ENCODE data around the gene KCTD13. TPM values are rescaled to one million over a fixed set of nuclear protein-coding genes. Genes with fewer than 3 reads are reported as not detected.
A peak's percentile ranks its signal among the peaks of the same experiment; 100 is the strongest.
"Not testable (repeated sequence)": the region's sequence is repeated elsewhere in the genome, so short reads cannot be mapped to it uniquely, and the experiment has no call there.

The KCTD13 gene
- total and polyA plus RNA-seq, 5 donors from 2014 or later, result 7.0 to 52.3 (median 11.5) TPM

- Histone ChIP-seq H3K27ac (ENCODE audit: insufficient read depth, low read length, poor library complexity, severe bottlenecking) (no peak overlapping the region), H3K36me3 (ENCODE audit: control insufficient read depth, insufficient read depth, low read length) (no peaks in the 10 kb centered on the region), H3K27me3 (ENCODE audit: control insufficient read depth, insufficient read depth, low read length) (no peaks in the 10 kb centered on the region), H3K9me3 (ENCODE audit: control insufficient read depth in 2 of 2, low read length in 2 of 2) (no peaks in the 10 kb centered on the region), H3K4me3 (ENCODE audit: low read depth, low read length) (no peak overlapping the region), H3K4me1 (ENCODE audit: control insufficient read depth, insufficient read depth, low read length, poor library complexity, severe bottlenecking) (peaks cover 10% of the 10 kb centered on the region)
- no peak for ATAC-seq (ENCODE audit: low read depth in 2 of 2)
- Mint-ChIP-seq H3K36me3 (no peaks in the 10 kb centered on the region), H3K27me3 (peaks cover 25% of the 10 kb centered on the region), H3K9me3 (peaks cover 0 to 2% (median 0%) of the 10 kb centered on the region in 7 donors), H3K4me1 (peaks cover 0 to 10% (median under 1%) of the 10 kb centered on the region in 4 donors), H3K27ac (no peak overlapping the region), H3K4me3 (peak overlapping the region in 1 of 4 donors; percentile 80)
- no peak for DNase-seq
Observed at GRCh38 chr16:29871822-29872546, 54.0 kb downstream of the KCTD13 start.

- not testable (repeated sequence) for H3K27ac Mint-ChIP-seq; H3K4me3 ChIP-seq (ENCODE audit: low read depth, low read length); H3K9me3 Mint-ChIP-seq; H3K27me3 ChIP-seq (ENCODE audit: control insufficient read depth, insufficient read depth, low read length); H3K4me3 Mint-ChIP-seq; H3K4me1 ChIP-seq (ENCODE audit: control insufficient read depth, insufficient read depth, low read length, poor library complexity, severe bottlenecking); H3K9me3 ChIP-seq (ENCODE audit: control insufficient read depth in 2 of 2, low read length in 2 of 2); ATAC-seq (ENCODE audit: low read depth in 2 of 2); H3K4me1 Mint-ChIP-seq; H3K36me3 ChIP-seq (ENCODE audit: control insufficient read depth, insufficient read depth, low read length); DNase-seq; H3K36me3 Mint-ChIP-seq; H3K27me3 Mint-ChIP-seq; H3K27ac ChIP-seq (ENCODE audit: insufficient read depth, low read length, poor library complexity, severe bottlenecking)
Observed at GRCh38 chr16:29869067-29869466, 57.0 kb downstream of the KCTD13 start.

- no peaks in the 10 kb centered on the region for H3K9me3 ChIP-seq (ENCODE audit: control insufficient read depth in 2 of 2, low read length in 2 of 2)
- DNase-seq (no peak), ATAC-seq (ENCODE audit: low read depth in 2 of 2) (no peak)
- no peak overlapping the region for H3K27ac ChIP-seq (ENCODE audit: insufficient read depth, low read length, poor library complexity, severe bottlenecking)
- no peak overlapping the region for H3K4me3 ChIP-seq (ENCODE audit: low read depth, low read length)
- no peaks in the 10 kb centered on the region for H3K27me3 ChIP-seq (ENCODE audit: control insufficient read depth, insufficient read depth, low read length)
- Mint-ChIP-seq H3K4me3 (no peak overlapping the region), H3K27me3 (peaks cover 7% of the 10 kb centered on the region), H3K27ac (no peak overlapping the region), H3K36me3 (no peaks in the 10 kb centered on the region), H3K9me3 (no peaks in the 10 kb centered on the region), H3K4me1 (peaks cover 0 to 3% (median 2%) of the 10 kb centered on the region in 4 donors)
- H3K4me1 ChIP-seq (ENCODE audit: control insufficient read depth, insufficient read depth, low read length, poor library complexity, severe bottlenecking), result peaks cover 5% of the 10 kb centered on the region
- no peaks in the 10 kb centered on the region for H3K36me3 ChIP-seq (ENCODE audit: control insufficient read depth, insufficient read depth, low read length)
Observed at GRCh38 chr16:29868396-29869009, 57.5 kb downstream of the KCTD13 start.

GRCh38 chr16:29864205-29864604 lies 61.8 kb downstream of the KCTD13 start:
- Mint-ChIP-seq H3K9me3 (no peaks in the 10 kb centered on the region), H3K27me3 (peaks cover 9% of the 10 kb centered on the region), H3K4me3 (no peak overlapping the region), H3K36me3 (peaks cover 11% of the 10 kb centered on the region), H3K4me1 (peaks cover 0 to 36% (median 16%) of the 10 kb centered on the region in 4 donors), H3K27ac (no peak overlapping the region)
- no peaks in the 10 kb centered on the region for H3K9me3 ChIP-seq (ENCODE audit: control insufficient read depth in 2 of 2, low read length in 2 of 2)
- H3K4me1 ChIP-seq (ENCODE audit: control insufficient read depth, insufficient read depth, low read length, poor library complexity, severe bottlenecking), result peaks cover 27% of the 10 kb centered on the region
- no peak overlapping the region for H3K27ac ChIP-seq (ENCODE audit: insufficient read depth, low read length, poor library complexity, severe bottlenecking)
- peaks cover 15% of the 10 kb centered on the region for H3K36me3 ChIP-seq (ENCODE audit: control insufficient read depth, insufficient read depth, low read length)
- ATAC-seq (ENCODE audit: low read depth in 2 of 2), result no peak
- no peak for DNase-seq
- H3K27me3 ChIP-seq (ENCODE audit: control insufficient read depth, insufficient read depth, low read length), result no peaks in the 10 kb centered on the region
- no peak overlapping the region for H3K4me3 ChIP-seq (ENCODE audit: low read depth, low read length)

GRCh38 chr16:29863669-29863984 lies 62.4 kb downstream of the KCTD13 start:
- DNase-seq (no peak), ATAC-seq (ENCODE audit: low read depth in 2 of 2) (no peak)
- H3K27me3 ChIP-seq (ENCODE audit: control insufficient read depth, insufficient read depth, low read length), result no peaks in the 10 kb centered on the region
- H3K27ac ChIP-seq (ENCODE audit: insufficient read depth, low read length, poor library complexity, severe bottlenecking), result peak overlapping the region; percentile 82
- peaks cover 27% of the 10 kb centered on the region for H3K4me1 ChIP-seq (ENCODE audit: control insufficient read depth, insufficient read depth, low read length, poor library complexity, severe bottlenecking)
- Mint-ChIP-seq H3K4me1 (peaks cover 0 to 37% (median 16%) of the 10 kb centered on the region in 4 donors), H3K36me3 (peaks cover 15% of the 10 kb centered on the region), H3K27ac (peak overlapping the region; percentile 98 to 99 (median 98)), H3K27me3 (peaks cover 9% of the 10 kb centered on the region), H3K4me3 (peak overlapping the region; percentile 86 to 99 (median 97)), H3K9me3 (no peaks in the 10 kb centered on the region)
- no peaks in the 10 kb centered on the region for H3K9me3 ChIP-seq (ENCODE audit: control insufficient read depth in 2 of 2, low read length in 2 of 2)
- H3K4me3 ChIP-seq (ENCODE audit: low read depth, low read length), result peak overlapping the region; percentile 90
- H3K36me3 ChIP-seq (ENCODE audit: control insufficient read depth, insufficient read depth, low read length), result peaks cover 21% of the 10 kb centered on the region

DNA sequence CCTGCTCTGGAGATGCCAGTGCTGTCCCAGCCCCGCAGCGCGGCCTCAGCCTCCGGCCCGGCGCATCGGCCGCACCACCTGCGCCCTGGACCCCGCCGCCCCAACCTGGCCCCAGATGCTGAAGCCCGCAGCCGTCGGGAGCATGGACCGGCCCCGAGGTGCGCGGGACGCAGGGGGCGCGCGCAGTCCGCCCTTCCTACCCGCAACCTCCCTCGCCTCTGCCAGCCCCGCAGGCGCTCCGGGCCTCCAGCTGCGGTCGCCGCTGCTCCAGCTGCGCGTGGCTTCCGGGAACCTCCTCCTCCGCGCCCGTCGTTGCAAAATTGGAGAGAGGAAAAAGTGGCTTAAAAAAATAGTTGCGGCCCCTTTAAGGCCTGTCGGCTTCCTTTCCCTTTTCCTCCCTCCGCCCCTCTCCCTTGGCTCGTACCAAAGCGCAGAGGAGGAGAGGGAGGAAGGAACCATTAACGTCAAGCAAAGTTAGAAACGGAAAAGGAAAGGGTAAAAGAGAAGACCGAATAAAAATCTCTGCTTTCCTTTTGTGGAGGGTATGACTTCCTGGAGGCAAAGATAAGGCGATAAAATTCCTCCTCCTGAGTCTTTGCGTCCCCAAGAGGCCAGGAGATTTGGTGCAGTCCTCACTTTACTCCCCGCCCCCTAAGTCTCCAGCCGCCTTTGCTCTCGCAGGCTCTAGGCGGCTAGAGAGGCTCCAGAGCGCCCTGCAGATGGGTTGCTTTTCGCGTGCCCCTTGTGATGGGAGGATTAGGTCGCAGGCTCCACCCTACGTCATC lies 63.0 kb downstream of the KCTD13 start, which contains the start of gene CDIPT:
Gene CDIPT, minus strand, starts transcription at position 343 of the 785 bp plus-strand sequence. CDS start 369 bp downstream, outside the sequence.
- peak within 1 kb of the TSS; percentile 98 to 99 (median 98) for H3K27ac Mint-ChIP-seq

GRCh38 chr16:29862383-29862883 lies 63.6 kb downstream of the KCTD13 start:
- Histone ChIP-seq H3K27me3 (ENCODE audit: control insufficient read depth, insufficient read depth, low read length) (no peaks in the 10 kb centered on the region), H3K9me3 (ENCODE audit: control insufficient read depth in 2 of 2, low read length in 2 of 2) (no peaks in the 10 kb centered on the region), H3K27ac (ENCODE audit: insufficient read depth, low read length, poor library complexity, severe bottlenecking) (peak overlapping the region; percentile 82), H3K36me3 (ENCODE audit: control insufficient read depth, insufficient read depth, low read length) (peaks cover 25% of the 10 kb centered on the region), H3K4me3 (ENCODE audit: low read depth, low read length) (peak overlapping the region; percentile 72), H3K4me1 (ENCODE audit: control insufficient read depth, insufficient read depth, low read length, poor library complexity, severe bottlenecking) (peaks cover 27% of the 10 kb centered on the region)
- DNase-seq, result no peak
- Mint-ChIP-seq H3K27ac (peak overlapping the region; percentile 94 to 98 (median 95)), H3K9me3 (no peaks in the 10 kb centered on the region), H3K36me3 (peaks cover 18% of the 10 kb centered on the region), H3K27me3 (peaks cover 9% of the 10 kb centered on the region), H3K4me1 (peaks cover 5 to 39% (median 15%) of the 10 kb centered on the region in 4 donors), H3K4me3 (peak overlapping the region; percentile 86 to 99 (median 97))
- no peak for ATAC-seq (ENCODE audit: low read depth in 2 of 2)

More for the DNA sequence above, 63.0 kb downstream of the KCTD13 start, which contains the start of gene CDIPT:
- H3K4me1 ChIP-seq (ENCODE audit: control insufficient read depth, insufficient read depth, low read length, poor library complexity, severe bottlenecking), result peaks cover 27% of the 10 kb centered on the region
- DNase-seq, result peak; percentile 90 to 98 (median 96)
- Mint-ChIP-seq H3K9me3 (no peaks in the 10 kb centered on the region), H3K27me3 (peaks cover 9% of the 10 kb centered on the region), H3K4me3 (peak within 1 kb of the TSS; percentile 86 to 99 (median 97)), H3K4me1 (peaks cover 4 to 39% (median 16%) of the 10 kb centered on the region in 4 donors), H3K36me3 (peaks cover 18% of the 10 kb centered on the region)
- no peaks in the 10 kb centered on the region for H3K9me3 ChIP-seq (ENCODE audit: control insufficient read depth in 2 of 2, low read length in 2 of 2)
- peak within 1 kb of the TSS; percentile 82 for H3K27ac ChIP-seq (ENCODE audit: insufficient read depth, low read length, poor library complexity, severe bottlenecking)
- no peaks in the 10 kb centered on the region for H3K27me3 ChIP-seq (ENCODE audit: control insufficient read depth, insufficient read depth, low read length)
- H3K4me3 ChIP-seq (ENCODE audit: low read depth, low read length), result peak within 1 kb of the TSS; percentile 90
- H3K36me3 ChIP-seq (ENCODE audit: control insufficient read depth, insufficient read depth, low read length), result peaks cover 25% of the 10 kb centered on the region
- ATAC-seq (ENCODE audit: low read depth in 2 of 2), result peak; percentile 99 to 100

All from CD4-positive, CD25-positive, alpha-beta regulatory T cell (primary cell).